ENCODE results near the gene ODAD2.
"Not testable (repeated sequence)": the region's sequence is repeated elsewhere in the genome, so short reads cannot be mapped to it uniquely, and the experiment has no call there.

ODAD2 gene

GRCh38 chr10:28001353-28001752 is 2.5 kb upstream of the ODAD2 start:
- no peak overlapping the region for H3K4me3 ChIP-seq (ENCODE audit: low read depth, low read length)
- no peak for TF ChIP-seq CTCF (IDR thresholded peaks at IDR 0.05; ENCODE audit: insufficient read depth, low read length, missing control alignments)
- POLR2A ChIA-PET: no interaction called here
- no peak for DNase-seq (ENCODE audit: low read depth, low spot score)
- CTCF ChIA-PET: no interaction called here

GRCh38 chr10:27998178-27998953 is 513 bp downstream of the ODAD2 start:
- TF ChIP-seq CTCF (IDR thresholded peaks at IDR 0.05; ENCODE audit: insufficient read depth, low read length, missing control alignments): no peak
- CTCF ChIA-PET: interaction anchor here (1.1 kb wide), 1 partner anchor 13 kb away, joined by 3 read pairs; no protein-coding TSS in a partner anchor
- peak overlapping the region; percentile 67 for H3K4me3 ChIP-seq (ENCODE audit: low read depth, low read length)
- POLR2A ChIA-PET: interaction anchor here (1.0 kb wide), 1 partner anchor 9 kb away, joined by 3 read pairs; no protein-coding TSS in a partner anchor
- DNase-seq (ENCODE audit: low read depth, low spot score): no peak

- DNase-seq (ENCODE audit: low read depth, low spot score): no peak
- CTCF ChIA-PET: interaction anchor here (1.1 kb wide), 1 partner anchor 13 kb away, joined by 3 read pairs; no protein-coding TSS in a partner anchor
- POLR2A ChIA-PET: interaction anchor here (1.0 kb wide), 1 partner anchor 10 kb away, joined by 3 read pairs; no protein-coding TSS in a partner anchor
Measured at GRCh38 chr10:27997865-27998177, 1.1 kb downstream of the ODAD2 start.

GRCh38 chr10:27995311-27995710 is 3.6 kb downstream of the ODAD2 start:
- ChIA-PET CTCF (interaction anchor here (0.7 kb wide), 1 partner anchor 197 kb away, joined by 3 read pairs; no protein-coding TSS in a partner anchor), POLR2A (no interaction called here)
- H3K4me3 ChIP-seq (ENCODE audit: low read depth, low read length): no peak overlapping the region
- no peak for DNase-seq (ENCODE audit: low read depth, low spot score)
- TF ChIP-seq CTCF (IDR thresholded peaks at IDR 0.05; ENCODE audit: insufficient read depth, low read length, missing control alignments): no peak

More at GRCh38 chr10:27997865-27998177, 1.1 kb downstream of the ODAD2 start:
- peak overlapping the region; percentile 67 for H3K4me3 ChIP-seq (ENCODE audit: low read depth, low read length)
- TF ChIP-seq CTCF (IDR thresholded peaks at IDR 0.05; ENCODE audit: insufficient read depth, low read length, missing control alignments): no peak

GRCh38 chr10:27989357-27989756 is 9.5 kb downstream of the ODAD2 start:
- H3K4me3 ChIP-seq (ENCODE audit: low read depth, low read length); DNase-seq (ENCODE audit: low read depth, low spot score); POLR2A ChIA-PET: not testable (repeated sequence)
- CTCF ChIA-PET: interaction anchor here (1.1 kb wide), 1 partner anchor 85 kb away, joined by 3 read pairs; no protein-coding TSS in a partner anchor

GRCh38 chr10:27986821-27987220 is 12.1 kb downstream of the ODAD2 start:
- TF ChIP-seq CTCF (IDR thresholded peaks at IDR 0.05; ENCODE audit: insufficient read depth, low read length, missing control alignments): no peak
- no peak overlapping the region for H3K4me3 ChIP-seq (ENCODE audit: low read depth, low read length)
- ChIA-PET CTCF (no interaction called here), POLR2A (no interaction called here)
- no peak for DNase-seq (ENCODE audit: low read depth, low spot score)
